HEK293 (cell line): ENCODE measurements around the gene C8G.

Source experiments
- CTCF ChIA-PET: fragments of 350-600 bp; formaldehyde crosslinking; extraction: SDS; loops from one replicate; lab custom pipeline; 2021; ENCODE audit warnings: antibody characterized with exemption; lab: Yijun Ruan, JAX
- POLR2A ChIA-PET: fragments of 300-600 bp; formaldehyde crosslinking; extraction: SDS; loops from one replicate; lab custom pipeline; 2020; ENCODE audit warnings: antibody characterized with exemption, inconsistent platforms; lab: Yijun Ruan, JAX
- H3K27ac ChIP-seq: fragments of 200-500 bp; sonication (Bioruptor generic); 2 replicates; pipeline ENCODE4 v1.5.1; 2014; ENCODE audit warnings: low read depth, low read length, control low read depth, inconsistent platforms; ENCODE audit errors: extremely low read depth
- H3K36me3 ChIP-seq, 2 experiments: fragments of 200-500 bp in 1 of 2; sonication (Bioruptor generic) in 1 of 2; 1 replicate in 1 of 2; 2 replicates in 1 of 2; pipeline ENCODE4 v1.5.1; 2014 to 2017; ENCODE audit warnings: inconsistent platforms in 2 of 2, low read length in 2 of 2; ENCODE audit not compliant: control insufficient read depth in 2 of 2, insufficient read depth in 1 of 2
- H3K4me1 ChIP-seq: fragments of 200-500 bp; sonication (Bioruptor generic); 2 replicates; pipeline ENCODE4 v1.5.1; 2014; ENCODE audit warnings: mild to moderate bottlenecking, low read length, inconsistent platforms; ENCODE audit not compliant: control insufficient read depth, insufficient read depth
- H3K4me3 ChIP-seq: 2 replicates; pipeline ENCODE4 v1.5.1; 2011; ENCODE audit warnings: low read depth, mild to moderate bottlenecking, control low read depth, low read length, moderate library complexity
- H3K9me3 ChIP-seq: fragments of 200-500 bp; sonication (Bioruptor generic); 2 replicates; pipeline ENCODE4 v1.5.1; 2014; ENCODE audit warnings: low read depth, low read length, inconsistent platforms; ENCODE audit not compliant: control insufficient read depth, insufficient read depth
- AEBP2 ChIP-seq: fragments of 450-650 bp; formaldehyde crosslinking; IDR thresholded peaks from 2 replicates; pipeline ENCODE4 v1.5.1; 2016; ENCODE audit warnings: missing biosample characterization, missing genetic modification characterization, borderline replicate concordance
- BCL11A ChIP-seq: fragments of 450-650 bp; formaldehyde crosslinking; IDR thresholded peaks from 2 replicates; pipeline ENCODE4 v1.5.1; 2016; ENCODE audit warnings: low read depth, missing biosample characterization, missing genetic modification characterization
- GLIS1 ChIP-seq: fragments of 450-650 bp; formaldehyde crosslinking; IDR thresholded peaks from 2 replicates; pipeline ENCODE4 v1.5.1; 2016; ENCODE audit warnings: missing biosample characterization, missing genetic modification characterization
- HOXA7 ChIP-seq: sonication (generic); formaldehyde crosslinking; IDR thresholded peaks from 2 replicates; pipeline ENCODE4 v1.8.1; 2022; ENCODE audit warnings: missing genetic modification reagents, borderline replicate concordance
- KLF7 ChIP-seq: fragments of 450-650 bp; formaldehyde crosslinking; IDR thresholded peaks from 2 replicates; pipeline ENCODE4 v1.5.1; 2016; ENCODE audit warnings: missing biosample characterization, missing genetic modification characterization, borderline replicate concordance
- KLF8 ChIP-seq: fragments of 450-650 bp; formaldehyde crosslinking; IDR thresholded peaks from 2 replicates; pipeline ENCODE4 v1.5.1; 2016; ENCODE audit warnings: missing biosample characterization, missing genetic modification characterization
- MEIS1 ChIP-seq: sonication (generic); formaldehyde crosslinking; IDR thresholded peaks from 2 replicates; pipeline ENCODE4 v1.8.1; 2022; ENCODE audit warnings: missing genetic modification reagents, mild to moderate bottlenecking, borderline replicate concordance
- REPIN1 ChIP-seq: fragments of 450-650 bp; formaldehyde crosslinking; IDR thresholded peaks from 2 replicates; pipeline ENCODE4 v1.5.1; 2017; ENCODE audit warnings: missing biosample characterization, missing genetic modification characterization, low read depth
- ZBTB44 ChIP-seq: fragments of 450-650 bp; IDR thresholded peaks from 2 replicates; pipeline ENCODE4 v1.5.1; 2018; ENCODE audit warnings: missing biosample characterization, mild to moderate bottlenecking, missing genetic modification characterization
- ZFHX2 ChIP-seq: fragments of 450-650 bp; formaldehyde crosslinking; conservative IDR thresholded peaks from 2 replicates; pipeline ENCODE4 v1.5.1; 2016; ENCODE audit warnings: missing biosample characterization, missing genetic modification characterization
- ZNF112 ChIP-seq: fragments of 450-650 bp; formaldehyde crosslinking; IDR thresholded peaks from 2 replicates; pipeline ENCODE4 v1.5.0; 2017; ENCODE audit warnings: missing biosample characterization, missing genetic modification characterization
- ZNF157 ChIP-seq: fragments of 450-650 bp; formaldehyde crosslinking; IDR thresholded peaks from 2 replicates; pipeline ENCODE4 v1.5.1; 2016; ENCODE audit warnings: missing biosample characterization, missing genetic modification characterization
- ZNF202 ChIP-seq: fragments of 450-650 bp; formaldehyde crosslinking; IDR thresholded peaks from 2 replicates; pipeline ENCODE4 v1.5.1; 2016; ENCODE audit warnings: missing biosample characterization, missing genetic modification characterization, borderline replicate concordance
- ZNF214 ChIP-seq: fragments of 450-650 bp; formaldehyde crosslinking; IDR thresholded peaks from 2 replicates; pipeline ENCODE4 v1.5.1; 2017; ENCODE audit warnings: missing biosample characterization, mild to moderate bottlenecking, missing genetic modification characterization, borderline replicate concordance
- ZNF274 ChIP-seq, 2 experiments: fragments of 200-500 bp in 1 of 2; fragments of 450-650 bp in 1 of 2; sonication (Bioruptor generic) in 1 of 2; formaldehyde crosslinking in 1 of 2; IDR thresholded peaks; 2 replicates each; pipeline versions ENCODE4 v1.5.1 to v1.6.1; 2014 to 2016; ENCODE audit warnings: borderline replicate concordance in 1 of 2, inconsistent platforms in 1 of 2, low read length in 1 of 2, missing biosample characterization in 1 of 2, missing genetic modification characterization in 1 of 2
- ZNF311 ChIP-seq: fragments of 450-650 bp; formaldehyde crosslinking; IDR thresholded peaks from 2 replicates; pipeline ENCODE4 v1.5.1; 2017; ENCODE audit warnings: missing biosample characterization, missing genetic modification characterization, borderline replicate concordance
- ZNF391 ChIP-seq: fragments of 450-650 bp; formaldehyde crosslinking; IDR thresholded peaks from 2 replicates; pipeline ENCODE4 v1.5.1; 2016; ENCODE audit warnings: low read depth, missing biosample characterization, missing genetic modification characterization, borderline replicate concordance
- ZNF549 ChIP-seq: fragments of 450-650 bp; IDR thresholded peaks from 2 replicates; pipeline ENCODE4 v1.5.1; 2018; ENCODE audit warnings: missing biosample characterization, missing genetic modification characterization, mild to moderate bottlenecking, inconsistent platforms, moderate library complexity
- ZNF555 ChIP-seq: fragments of 450-650 bp; formaldehyde crosslinking; conservative IDR thresholded peaks from 2 replicates; pipeline ENCODE4 v1.5.1; 2017; ENCODE audit warnings: missing biosample characterization, mild to moderate bottlenecking, missing genetic modification characterization, inconsistent platforms
- ZNF600 ChIP-seq: fragments of 450-650 bp; formaldehyde crosslinking; IDR thresholded peaks from 2 replicates; pipeline ENCODE4 v1.5.1; 2016; ENCODE audit warnings: missing biosample characterization, missing genetic modification characterization
- ZNF747 ChIP-seq: fragments of 450-650 bp; formaldehyde crosslinking; IDR thresholded peaks from 2 replicates; pipeline ENCODE4 v1.5.1; 2016; ENCODE audit warnings: missing biosample characterization, missing genetic modification characterization
- ZNF791 ChIP-seq: fragments of 450-650 bp; formaldehyde crosslinking; IDR thresholded peaks from 2 replicates; pipeline ENCODE4 v1.5.1; 2016; ENCODE audit warnings: missing biosample characterization, missing genetic modification characterization
- ZSCAN30 ChIP-seq: fragments of 450-650 bp; IDR thresholded peaks from 2 replicates; pipeline ENCODE4 v1.5.1; 2018; ENCODE audit warnings: missing biosample characterization, mild to moderate bottlenecking, missing genetic modification characterization, moderate library complexity

C8G gene

DNA sequence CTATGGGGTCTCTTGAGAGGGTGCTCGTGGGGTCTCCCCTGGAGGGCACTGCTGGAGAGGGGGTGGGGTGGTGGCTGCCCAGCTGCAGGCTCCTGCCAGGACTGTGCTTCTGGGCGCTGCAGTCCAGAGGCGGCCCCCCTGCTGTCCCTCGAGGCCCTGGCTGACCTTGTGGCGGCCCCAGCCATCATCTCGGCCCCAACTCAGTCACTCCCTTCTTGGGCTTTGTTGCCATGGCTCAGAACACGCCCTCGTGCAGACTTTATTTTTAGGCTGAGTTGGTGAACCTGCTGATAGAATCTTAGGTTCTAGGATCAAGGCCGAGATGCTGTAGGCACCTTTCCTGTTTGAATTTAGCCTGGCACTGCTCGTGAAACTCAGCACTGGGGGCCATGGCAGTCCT is 23.3 kb upstream of the C8G start:
- no peak overlapping the region for H3K27ac ChIP-seq
- H3K4me3 ChIP-seq: no peak overlapping the region
- H3K36me3 ChIP-seq: peaks cover 0 to 72% of the 10 kb centered on the region in 2 experiments; a peak in 2 of 3 replicates
- TF ChIP-seq GLIS1 (tag by site-specific recombination) (0 out of 2 replicates have a peak, but pooled peaks have one; percentile 23), ZNF311 (tag by site-specific recombination) (no peak)
- H3K4me1 ChIP-seq: no peaks in the 10 kb centered on the region
- H3K9me3 ChIP-seq: no peaks in the 10 kb centered on the region
- CTCF ChIA-PET: interaction anchor here (0.5 kb wide), 1 partner anchor 75 kb away, joined by 3 read pairs; the partner anchor contains the start of gene CLIC3
- POLR2A ChIA-PET: no interaction called here

DNA sequence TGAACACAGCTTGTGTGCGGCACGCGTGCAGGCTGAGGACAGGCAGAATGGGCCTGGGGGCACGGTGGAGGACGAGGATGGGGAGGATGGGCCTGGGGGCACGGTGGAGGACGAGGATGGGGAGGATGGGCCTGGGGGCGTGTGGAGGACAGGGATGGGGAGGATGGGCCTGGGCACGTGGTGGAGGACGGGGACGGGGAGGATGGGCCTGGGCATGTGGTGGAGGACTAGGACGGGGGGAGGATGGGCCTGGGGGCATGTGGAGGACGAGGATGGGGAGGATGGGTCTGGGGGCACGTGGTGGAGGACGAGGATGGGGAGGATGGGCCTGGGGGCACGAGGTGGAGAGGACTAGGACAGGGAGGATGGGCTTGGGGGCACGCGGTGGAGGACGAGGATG is 22.5 kb upstream of the C8G start:
- ChIA-PET CTCF (no interaction called here), POLR2A (no interaction called here)

DNA sequence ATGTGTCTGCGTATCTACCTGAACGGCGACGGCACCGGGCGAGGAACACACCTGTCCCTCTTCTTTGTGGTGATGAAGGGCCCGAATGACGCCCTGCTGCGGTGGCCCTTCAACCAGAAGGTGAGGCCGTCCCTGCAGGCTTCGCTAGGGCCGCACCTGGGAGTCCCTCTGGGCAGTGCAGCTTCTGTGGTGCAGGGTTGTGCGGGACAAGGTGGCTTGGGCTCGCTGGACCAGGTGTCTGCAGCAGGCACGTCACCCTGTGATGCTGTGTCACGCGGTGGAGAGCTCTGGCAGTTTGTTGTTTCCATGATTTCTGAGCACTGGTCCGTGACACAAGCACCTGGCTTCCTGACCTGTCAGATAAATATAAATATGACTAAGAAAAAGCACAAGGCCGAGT is 21.2 kb upstream of the C8G start:
- H3K9me3 ChIP-seq: no peaks in the 10 kb centered on the region
- TF ChIP-seq HOXA7 (CRISPR knock-in tag) (no peak), ZNF274 (IDR thresholded peaks at IDR 0.05; ENCODE audit: low read length) (no peak), ZNF274 (tag by site-specific recombination; IDR thresholded peaks at IDR 0.05; ENCODE audit: borderline replicate concordance) (no peak), ZBTB44 (tag by site-specific recombination) (no peak), ZNF791 (tag by site-specific recombination) (no peak)
- TF ChIP-seq, all 188 proteins: peak for 0
- Histone ChIP-seq H3K4me1 (no peaks in the 10 kb centered on the region), H3K36me3 (peaks cover 0 to 72% of the 10 kb centered on the region in 2 experiments; a peak in 2 of 3 replicates), H3K27ac (no peak overlapping the region), H3K4me3 (no peak overlapping the region)
- ChIA-PET CTCF (interaction anchor here (0.7 kb wide), 1 partner anchor 8 kb away, joined by 3 read pairs; no protein-coding TSS in a partner anchor), POLR2A (no interaction called here)

More for the DNA sequence above, 22.5 kb upstream of the C8G start:
- H3K27ac ChIP-seq: no peak overlapping the region
- TF ChIP-seq ZNF600 (tag by site-specific recombination) (no peak), ZNF747 (tag by site-specific recombination) (no peak), ZNF391 (tag by site-specific recombination) (no peak)
- peaks cover 0 to 71% of the 10 kb centered on the region in 2 experiments; a peak in 2 of 3 replicates for H3K36me3 ChIP-seq
- no peaks in the 10 kb centered on the region for H3K4me1 ChIP-seq
- no peaks in the 10 kb centered on the region for H3K9me3 ChIP-seq
- H3K4me3 ChIP-seq: no peak overlapping the region

- H3K27ac ChIP-seq: no peak overlapping the region
- peaks cover 5 to 64% of the 10 kb centered on the region in 2 experiments; a peak in 2 of 3 replicates for H3K36me3 ChIP-seq
- no peak overlapping the region for H3K4me3 ChIP-seq
- CTCF ChIA-PET: interaction anchor here (1.0 kb wide), 1 partner anchor 148 kb away, joined by 3 read pairs; no protein-coding TSS in a partner anchor
- H3K9me3 ChIP-seq: no peaks in the 10 kb centered on the region
- H3K4me1 ChIP-seq: no peaks in the 10 kb centered on the region
- POLR2A ChIA-PET: no interaction called here
- TF ChIP-seq ZNF214 (tag by site-specific recombination): no peak
- TF ChIP-seq ZFHX2 (tag by site-specific recombination): no peak
- TF ChIP-seq KLF8: no peak
- TF ChIP-seq ZNF202 (tag by site-specific recombination): no peak
- no peak for TF ChIP-seq BCL11A (tag by site-specific recombination)
- TF ChIP-seq ZNF112 (tag by site-specific recombination): no peak
- TF ChIP-seq ZNF555 (tag by site-specific recombination): no peak
- TF ChIP-seq ZNF157 (tag by site-specific recombination): no peak
- TF ChIP-seq AEBP2 (tag by site-specific recombination): no peak
- TF ChIP-seq ZNF549 (tag by site-specific recombination): no peak
- no peak for TF ChIP-seq REPIN1 (tag by site-specific recombination)
- no peak for TF ChIP-seq ZSCAN30 (tag by site-specific recombination)
- TF ChIP-seq MEIS1 (CRISPR knock-in tag): no peak
- no peak for TF ChIP-seq KLF7
Measured at GRCh38 chr9:136925414-136926153, 19.5 kb upstream of the C8G start.
